Activated T-cell treated with anti-CD3 and anti-CD28 coated beads for 24 hours (primary cell): Measurements from ENCODE around the gene ARHGEF38.
"Not testable (repeated sequence)": the region's sequence is repeated elsewhere in the genome, so short reads cannot be mapped to it uniquely, and the experiment has no call there.

Experiments used
- DNase-seq: peaks from one replicate; pipeline ENCODE4 v3.0.0-alpha.2; 2020; ENCODE audit warnings: low read depth

Gene ARHGEF38

DNA sequence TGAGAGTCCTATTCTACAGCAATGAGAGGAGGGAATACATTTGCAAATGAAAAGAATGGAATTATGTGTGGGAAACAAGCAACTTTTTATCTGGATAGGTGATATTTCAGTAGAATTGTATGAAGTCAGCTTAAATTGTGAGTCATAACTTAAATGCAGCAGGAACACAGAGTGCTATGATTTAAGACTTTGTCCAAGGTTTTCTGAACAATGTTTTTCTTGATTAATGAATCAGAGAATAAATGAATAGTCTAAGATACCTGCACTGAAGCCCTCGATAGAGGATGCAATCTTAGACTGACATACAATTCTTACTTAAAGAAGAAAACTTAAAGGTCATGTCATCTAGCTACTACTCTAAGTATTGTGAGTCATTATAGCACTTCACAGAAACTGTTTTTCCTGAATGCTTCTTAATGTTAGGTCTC lies 8.0 kb downstream of the ARHGEF38 start:
- DNase-seq = no peak

DNA sequence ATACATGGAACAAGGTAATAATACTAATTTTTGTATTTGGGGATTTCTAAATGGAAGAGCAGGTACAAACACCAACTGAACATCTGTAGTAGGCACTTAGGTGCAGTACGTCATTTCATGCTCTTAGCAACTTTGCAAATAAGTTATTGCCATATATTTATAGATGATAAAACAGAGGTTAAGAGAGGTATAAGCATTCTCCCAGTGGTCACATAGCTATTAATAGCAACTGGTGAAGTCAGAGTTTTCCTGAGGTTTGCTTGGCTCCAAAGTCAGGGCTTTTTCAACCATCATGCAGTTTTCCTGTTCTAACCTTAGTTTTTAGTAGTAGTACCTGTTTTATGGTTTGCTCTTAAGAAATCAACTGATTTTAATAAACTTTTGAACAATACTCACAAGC lies 10.9 kb downstream of the ARHGEF38 start:
- no peak for DNase-seq

DNA sequence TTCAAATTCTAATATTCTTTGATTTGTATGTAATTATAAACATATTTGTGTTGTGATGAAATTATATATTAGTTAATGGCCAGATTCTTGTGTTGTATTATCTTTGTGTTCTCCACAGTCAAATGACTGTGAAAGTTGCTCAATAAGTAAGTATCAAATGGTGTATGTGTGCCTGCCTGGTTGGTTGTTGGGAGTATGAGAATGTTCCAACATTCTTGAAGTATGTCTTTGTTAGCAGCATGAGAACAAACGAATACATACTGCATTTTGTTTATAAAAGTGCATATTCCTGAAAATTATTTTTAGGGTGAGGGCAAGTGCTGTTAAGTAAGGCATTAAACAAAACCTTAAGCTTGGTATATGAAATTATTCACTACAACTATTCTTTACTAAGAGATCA lies 16.2 kb downstream of the ARHGEF38 start:
- no peak for DNase-seq

DNA sequence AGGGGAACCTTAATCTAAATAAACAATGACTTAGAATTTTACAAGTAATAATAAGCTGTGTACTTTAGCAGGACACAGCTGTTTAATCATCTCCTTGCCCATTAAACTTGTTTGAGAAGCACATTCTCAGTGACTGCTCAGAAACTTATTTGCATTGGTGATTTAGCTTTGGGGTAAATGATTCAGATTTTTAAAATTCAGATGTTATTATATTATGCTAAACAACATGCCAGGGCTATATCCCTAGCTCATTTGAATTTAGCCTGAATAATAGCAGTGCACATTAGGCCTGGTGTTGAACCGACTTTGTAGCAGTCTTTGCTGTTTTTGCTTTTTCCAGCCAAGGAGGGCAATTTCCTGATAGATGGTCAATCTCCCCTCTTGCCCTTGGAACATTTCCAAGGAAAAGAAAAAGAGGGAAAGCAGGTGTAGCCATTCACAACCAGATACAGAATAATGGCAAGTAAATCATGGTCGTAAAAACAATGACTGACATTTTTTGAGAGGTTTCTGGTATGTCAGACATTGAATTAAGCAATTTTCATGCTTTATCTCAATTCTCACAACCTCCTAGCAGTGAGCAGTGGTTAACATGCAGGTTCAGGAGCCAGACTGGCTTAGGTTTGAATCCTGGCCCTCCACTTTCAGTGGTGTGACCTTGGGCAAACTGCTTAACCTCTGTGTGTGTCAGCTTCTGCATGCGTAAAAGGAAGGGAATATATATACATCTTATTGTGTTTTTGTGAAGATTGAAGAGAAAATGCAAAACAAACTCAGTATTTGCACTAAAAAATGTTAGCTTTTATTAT lies 16.8 kb downstream of the ARHGEF38 start:
- no peak for DNase-seq

- no peak for DNase-seq
Observed at GRCh38 chr4:105569866-105570236, 17.4 kb downstream of the ARHGEF38 start.

DNA sequence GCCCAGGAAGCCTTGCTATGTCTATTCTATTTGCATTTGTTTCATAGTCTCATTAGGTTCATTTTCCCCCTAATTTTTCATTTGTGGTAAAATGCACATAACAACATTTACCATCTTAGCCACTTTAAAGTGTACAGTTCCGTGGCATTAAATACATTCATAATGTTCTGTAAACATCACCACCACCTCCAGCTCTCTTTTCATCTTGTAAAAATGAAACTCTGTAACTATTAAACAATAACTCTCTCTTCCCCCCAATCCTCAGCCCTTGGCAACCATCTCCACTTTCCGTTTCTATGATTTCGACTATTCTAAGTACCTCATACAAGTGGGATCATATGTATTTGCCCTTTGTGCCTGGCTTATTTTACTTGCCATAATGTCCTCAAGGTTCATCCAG lies 19.9 kb downstream of the ARHGEF38 start:
- DNase-seq = no peak

DNA sequence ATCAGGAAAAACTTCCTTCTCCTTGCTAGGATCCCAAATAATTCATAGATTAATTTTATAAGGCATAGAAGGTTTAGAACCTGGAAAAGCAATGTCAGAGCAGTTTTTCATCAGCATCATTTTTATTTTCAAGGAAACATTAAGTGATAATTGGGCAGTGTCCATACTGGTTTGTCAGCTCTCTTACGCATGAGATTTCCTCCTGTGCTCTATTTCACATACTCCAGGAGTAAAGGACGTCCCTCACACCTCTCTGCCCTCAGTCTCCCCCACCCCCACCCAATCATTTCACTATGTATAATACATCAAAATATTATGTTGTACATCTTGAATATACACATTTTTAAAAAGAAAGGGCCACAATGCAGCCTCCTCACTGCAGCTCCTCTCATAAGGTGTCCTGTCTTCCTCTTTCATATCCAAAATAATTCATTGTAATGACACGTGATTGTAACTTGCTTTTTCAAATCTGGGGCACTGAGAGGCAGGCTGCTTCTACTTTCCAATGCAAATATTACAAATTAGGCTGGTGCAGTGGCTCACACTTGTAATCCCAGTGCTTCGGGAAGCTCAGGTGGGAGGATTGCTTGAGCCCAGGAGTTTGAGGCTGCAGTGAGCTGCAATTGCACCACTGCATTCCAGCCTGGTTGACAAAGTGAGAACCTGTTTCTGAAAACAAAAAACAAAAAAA lies 34.4 kb downstream of the ARHGEF38 start:
- no peak for DNase-seq

- no peak for DNase-seq
Observed at GRCh38 chr4:105587841-105588240, 35.4 kb downstream of the ARHGEF38 start.

GRCh38 chr4:105588252-105588651 lies 35.8 kb downstream of the ARHGEF38 start:
- no peak for DNase-seq

DNA sequence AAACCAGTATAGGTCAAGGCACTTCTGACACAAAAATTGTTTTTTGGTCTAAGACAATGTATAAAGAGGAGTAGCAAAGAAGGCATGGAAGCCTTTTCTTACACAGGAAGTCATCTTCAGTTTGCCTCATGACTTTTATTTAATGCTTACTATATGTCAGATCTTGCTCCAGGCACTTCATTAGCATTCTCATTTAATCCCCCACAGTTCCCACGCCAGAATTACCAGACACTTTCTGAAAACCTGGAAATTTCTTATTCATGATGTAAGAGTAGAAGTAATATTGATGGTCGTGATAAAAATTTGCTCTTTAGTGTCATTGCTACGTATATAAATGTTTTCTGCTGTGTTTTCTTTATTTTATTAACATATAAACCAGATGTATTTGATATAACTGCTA lies 39.2 kb downstream of the ARHGEF38 start:
- no peak for DNase-seq

DNA sequence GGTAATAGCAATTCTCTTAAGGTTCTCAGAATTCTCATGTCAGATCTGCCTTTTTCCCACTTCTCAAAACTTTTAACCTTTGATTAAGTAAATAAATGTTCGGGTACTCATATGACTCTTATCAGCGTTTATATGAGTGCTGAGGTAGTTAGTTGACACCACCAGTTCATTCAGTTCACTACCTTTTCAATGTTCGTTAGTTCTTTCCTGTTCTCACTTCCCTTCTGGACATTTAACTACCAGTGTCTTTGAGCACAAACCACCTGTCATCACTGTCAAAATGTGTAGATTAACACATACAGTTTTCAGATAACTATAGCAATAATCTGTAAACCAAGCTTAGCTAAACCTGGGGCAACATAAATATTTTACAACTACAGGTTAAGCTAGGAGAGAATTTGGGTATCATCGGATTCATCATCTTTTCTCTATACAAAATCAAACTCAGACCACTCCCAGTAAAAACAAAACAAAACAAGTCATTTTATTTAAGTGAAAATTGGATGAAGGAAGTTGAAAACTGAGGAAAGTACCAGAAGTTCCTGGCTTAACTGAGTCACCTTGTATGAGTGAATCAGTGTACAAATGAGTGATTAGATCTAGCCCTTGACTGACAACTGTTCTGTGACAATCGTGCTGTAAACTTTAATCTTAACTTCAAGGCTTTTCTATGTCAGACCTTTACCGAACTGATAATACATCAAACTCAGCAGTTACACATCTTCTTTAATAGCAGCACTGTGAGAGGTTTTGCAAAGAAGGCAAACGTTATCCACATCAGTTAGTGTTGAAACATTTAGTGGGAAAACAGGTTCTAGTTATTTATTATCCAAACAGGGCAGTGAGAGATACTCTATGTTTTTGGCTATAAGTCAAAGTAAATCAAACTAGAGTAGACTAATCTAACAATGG lies 41.9 kb downstream of the ARHGEF38 start:
- no peak for DNase-seq

DNA sequence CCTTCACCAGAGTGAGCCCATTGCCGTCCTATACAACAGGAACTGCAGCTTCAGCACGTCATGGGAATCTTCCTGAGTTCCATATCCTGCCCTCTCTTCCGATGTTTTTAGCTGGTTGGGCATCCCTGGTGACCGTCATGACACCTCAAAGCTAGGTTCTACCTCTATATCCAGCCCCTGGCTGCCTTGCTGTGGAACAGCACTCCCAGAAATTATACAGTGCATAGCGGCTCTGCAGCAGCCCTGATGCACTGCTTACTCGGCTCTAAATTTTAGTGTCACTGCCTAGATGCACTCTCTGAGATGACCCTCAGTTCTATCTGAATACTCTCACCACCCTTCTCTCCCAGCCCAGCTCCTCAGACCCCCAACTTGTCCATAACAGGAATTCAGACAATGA lies 44.3 kb downstream of the ARHGEF38 start:
- no peak for DNase-seq

DNA sequence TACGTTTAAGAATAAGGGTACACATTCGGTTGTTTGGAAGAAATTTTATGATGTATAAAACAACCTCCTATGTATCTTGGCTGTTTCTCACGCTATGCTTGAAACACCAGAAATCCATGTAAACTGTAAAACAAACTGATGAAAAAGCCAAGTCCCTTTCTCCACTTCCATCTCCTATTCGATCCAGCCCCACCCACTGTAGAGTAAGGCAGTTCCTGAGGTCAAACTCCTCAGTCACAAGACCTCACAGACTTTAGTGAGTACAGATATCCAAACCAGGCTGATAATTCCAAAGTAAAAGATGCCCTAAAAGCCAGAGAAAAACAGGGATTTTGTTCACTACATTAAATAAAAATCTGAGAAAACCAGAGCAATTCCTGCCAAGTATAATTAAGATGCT lies 45.6 kb downstream of the ARHGEF38 start:
- no peak for DNase-seq

GRCh38 chr4:105598787-105599186 lies 46.4 kb downstream of the ARHGEF38 start:
- DNase-seq = no peak

GRCh38 chr4:105599482-105599881 lies 47.1 kb downstream of the ARHGEF38 start:
- DNase-seq = no peak

DNA sequence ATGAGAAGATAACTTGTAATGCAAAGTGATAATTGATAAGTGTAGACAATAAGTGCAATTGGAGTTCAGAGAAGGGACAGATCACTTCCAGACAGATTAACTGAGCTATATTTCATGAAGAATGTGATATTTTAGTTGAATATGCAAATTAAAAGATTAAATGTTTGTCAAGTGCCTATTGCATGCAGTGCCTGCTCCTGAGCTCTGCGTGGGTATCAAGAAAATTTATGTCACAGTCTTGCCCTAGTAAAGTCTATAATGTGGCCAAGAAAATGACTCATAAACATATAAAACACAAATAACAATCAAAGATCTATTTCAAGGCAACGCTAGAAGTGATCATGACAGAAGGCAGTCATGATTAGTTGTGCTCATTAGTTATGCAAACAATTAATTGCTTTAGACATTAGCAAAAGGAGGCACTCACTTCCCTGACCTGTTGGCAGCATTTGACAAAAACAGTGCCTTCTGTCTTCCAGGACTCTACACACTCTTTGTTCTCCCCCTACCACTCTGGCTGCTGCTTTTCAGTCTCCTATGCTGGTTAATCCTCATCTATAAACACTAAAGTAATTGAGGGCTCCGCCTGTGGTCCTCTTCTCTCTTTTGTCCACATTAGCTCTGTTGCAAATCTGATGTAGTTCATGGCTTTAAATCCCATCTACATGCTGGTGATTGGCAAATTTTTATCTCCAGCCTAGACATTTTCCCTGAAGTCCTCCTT lies 47.7 kb downstream of the ARHGEF38 start:
- DNase-seq = no peak

GRCh38 chr4:105600951-105601350 lies 48.5 kb downstream of the ARHGEF38 start:
- no peak for DNase-seq

DNA sequence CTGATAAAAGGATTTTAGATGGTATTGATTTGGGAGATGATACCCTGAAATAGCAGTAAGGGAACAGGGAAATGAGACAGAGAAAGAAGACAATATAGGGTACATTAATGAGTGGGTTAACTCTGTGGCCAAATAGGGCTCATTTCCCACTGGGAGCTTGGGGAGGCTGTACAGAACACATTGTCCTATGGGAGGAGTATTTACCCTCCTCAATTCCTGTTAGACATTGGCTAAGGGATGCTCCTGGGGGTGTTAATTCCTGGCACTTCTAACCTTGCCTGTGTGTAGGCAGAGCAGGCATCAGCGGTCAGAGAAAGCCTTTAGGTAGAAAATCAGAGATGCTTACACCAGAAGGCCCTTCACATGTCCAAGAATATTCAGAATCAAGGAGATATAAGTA lies 49.0 kb downstream of the ARHGEF38 start:
- DNase-seq = no peak

DNA sequence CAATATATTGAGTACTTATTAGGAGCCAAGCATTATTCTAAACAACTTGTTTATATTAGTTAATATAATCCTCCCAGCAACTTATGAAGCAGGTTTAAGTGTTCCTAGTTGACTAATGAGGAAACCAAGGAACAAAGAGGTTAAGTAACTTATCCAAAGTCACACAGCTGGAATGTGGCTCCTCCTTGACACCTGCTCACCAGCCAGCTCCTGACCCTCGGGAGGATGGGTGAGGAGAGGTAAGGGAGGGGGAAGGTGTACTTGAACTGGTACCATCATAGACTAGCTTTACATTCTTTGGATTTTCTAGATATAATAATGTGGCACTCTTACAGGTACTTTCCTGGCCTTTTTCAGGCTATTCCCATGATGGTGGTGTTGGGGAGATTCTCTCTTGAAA lies 50.7 kb downstream of the ARHGEF38 start:
- DNase-seq = no peak

GRCh38 chr4:105605493-105605892 lies 53.1 kb downstream of the ARHGEF38 start:
- no peak for DNase-seq

DNA sequence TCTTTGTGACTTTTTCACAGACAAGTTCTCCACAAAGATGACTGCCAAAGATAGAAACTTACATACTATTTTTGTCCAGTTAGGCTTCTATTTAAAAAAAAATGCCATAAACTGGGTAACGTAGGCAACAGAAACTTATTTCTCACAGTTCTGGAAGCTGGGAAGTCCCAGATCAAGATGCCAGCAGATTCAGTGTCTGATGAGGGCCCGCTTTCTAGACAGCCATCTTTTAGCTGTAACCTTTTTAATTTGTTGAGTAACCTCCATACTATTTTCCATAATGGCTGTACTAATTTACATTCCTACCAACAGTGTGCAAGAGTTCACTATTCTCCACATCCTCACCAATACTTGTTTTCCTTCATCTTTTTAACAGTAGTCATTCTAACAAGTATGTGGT lies 55.5 kb downstream of the ARHGEF38 start:
- DNase-seq = no peak

DNA sequence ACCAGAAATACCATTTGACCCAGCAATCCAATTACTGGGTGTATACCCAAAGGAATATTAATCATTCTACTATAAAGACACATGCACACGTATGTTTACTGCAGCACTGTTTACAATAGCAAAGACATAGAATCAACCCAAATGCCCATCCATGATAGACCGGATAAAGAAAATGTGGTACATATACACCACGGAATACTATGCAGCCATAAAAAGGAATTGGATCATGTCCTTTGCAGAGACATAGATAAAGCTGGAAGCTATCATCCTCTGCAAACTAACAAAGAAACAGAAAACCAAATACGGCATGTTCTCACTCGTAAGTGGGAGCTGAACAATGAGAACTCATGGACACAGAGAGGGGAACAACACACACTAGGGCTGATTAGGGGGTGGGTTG lies 57.4 kb downstream of the ARHGEF38 start:
- not testable (repeated sequence) for DNase-seq
